ENCODE data around the gene COP1.
"Not testable (repeated sequence)": the region's sequence is repeated elsewhere in the genome, so short reads cannot be mapped to it uniquely, and the experiment has no call there.

The COP1 gene

DNA sequence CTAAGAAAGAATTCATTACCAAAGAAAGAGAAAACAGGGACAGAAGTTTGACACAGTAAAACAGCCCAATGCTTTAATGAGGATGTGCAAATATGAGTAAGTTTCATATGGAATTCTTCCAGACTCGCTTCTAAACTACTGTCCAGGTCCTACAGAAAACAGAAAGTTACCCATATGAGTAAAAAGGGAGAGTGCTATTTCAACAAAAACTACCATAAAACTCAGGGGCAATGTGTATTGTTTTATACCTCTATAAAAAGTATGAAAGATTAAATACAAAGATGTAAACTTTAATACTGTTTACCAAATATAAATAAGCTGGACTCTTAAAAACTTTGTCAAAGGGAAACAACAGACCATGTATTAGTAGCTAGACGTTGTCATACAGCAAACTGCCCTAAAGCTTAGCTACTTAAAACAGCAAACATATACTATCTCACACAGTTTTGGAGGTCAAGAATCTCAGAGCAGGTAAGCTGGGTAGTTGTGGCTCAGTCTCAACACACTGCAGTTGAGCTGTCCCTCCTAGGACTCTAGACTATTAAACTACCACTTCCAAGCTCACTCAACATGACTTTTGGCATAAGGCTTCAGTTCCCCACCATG, 174.9 kb downstream of the COP1 start:
- no peak for DNase-seq

DNA sequence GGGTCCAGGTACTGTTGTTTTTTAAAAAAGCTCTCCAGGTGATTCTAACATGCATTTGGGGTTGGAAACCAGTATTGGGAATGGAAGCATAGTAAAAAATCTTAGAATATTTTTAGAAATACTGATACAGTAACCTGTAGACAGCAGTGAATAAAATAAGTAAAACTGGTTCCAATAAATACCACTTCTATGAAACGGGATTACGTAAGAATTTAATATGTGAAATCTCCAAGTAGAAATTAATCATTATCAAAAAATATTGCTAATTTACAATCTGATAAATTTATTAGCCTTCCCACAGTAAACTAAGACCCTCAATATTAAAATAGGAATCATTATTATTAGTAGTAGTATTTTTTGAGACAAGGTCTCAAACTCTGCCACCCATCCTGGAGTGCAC, 177.5 kb downstream of the COP1 start:
- no peak for DNase-seq

DNA sequence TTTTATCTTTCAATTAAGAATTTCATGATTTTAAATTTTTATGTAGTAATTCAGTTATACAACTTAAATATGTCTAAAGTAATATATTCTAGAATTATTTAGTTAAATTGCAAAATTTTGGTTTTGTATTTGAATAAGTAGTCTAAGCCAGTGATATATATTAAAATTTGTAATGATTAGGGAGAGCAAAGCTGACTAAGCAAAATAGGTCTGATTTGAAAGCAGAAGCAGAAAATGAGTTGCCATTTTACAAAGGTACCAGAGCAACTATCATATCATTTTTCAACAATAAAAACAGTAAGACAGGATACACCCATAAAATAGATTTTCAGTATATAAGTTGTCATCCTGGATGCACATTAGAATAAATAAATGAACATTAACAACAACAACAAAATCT, 177.9 kb downstream of the COP1 start:
- no peak for DNase-seq

DNA sequence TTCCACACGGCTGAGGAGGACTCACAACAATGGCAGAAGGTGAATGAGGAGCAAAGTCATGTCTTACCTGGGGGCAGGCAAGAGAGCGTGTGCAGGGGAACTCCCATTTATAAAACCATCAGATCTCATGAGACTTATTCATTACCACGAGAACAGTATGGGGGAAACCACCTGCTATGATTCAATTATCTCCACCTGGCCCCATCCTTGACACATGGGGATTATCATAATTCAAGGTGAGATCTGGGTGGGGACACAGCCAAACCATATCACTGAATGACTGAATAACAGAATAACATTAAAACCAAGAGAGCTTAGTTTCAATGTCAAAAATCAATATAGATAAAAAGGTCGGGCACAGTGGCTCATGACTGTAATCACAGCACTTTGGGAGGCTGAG, 179.2 kb downstream of the COP1 start:
- not testable (repeated sequence) for DNase-seq

DNA sequence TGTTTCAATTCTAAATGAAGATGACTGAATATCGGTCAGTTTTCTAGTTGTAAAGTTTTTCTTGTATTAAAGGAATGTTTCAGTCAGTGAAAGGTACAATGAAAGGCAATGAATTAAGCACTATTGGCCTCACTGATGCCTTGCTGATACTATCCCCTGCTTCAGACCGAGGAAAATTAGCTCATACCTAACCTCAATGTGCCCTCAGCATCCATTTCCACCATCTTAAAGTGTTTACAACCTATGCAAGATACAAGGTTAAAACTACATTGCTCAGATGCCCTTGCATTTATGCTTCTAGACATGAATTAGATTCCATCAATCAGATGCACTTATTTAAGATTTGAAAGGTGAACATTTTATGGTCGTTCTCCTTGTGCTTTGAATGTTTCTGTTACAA, 184.5 kb downstream of the COP1 start:
- DNase-seq, result no peak

DNA sequence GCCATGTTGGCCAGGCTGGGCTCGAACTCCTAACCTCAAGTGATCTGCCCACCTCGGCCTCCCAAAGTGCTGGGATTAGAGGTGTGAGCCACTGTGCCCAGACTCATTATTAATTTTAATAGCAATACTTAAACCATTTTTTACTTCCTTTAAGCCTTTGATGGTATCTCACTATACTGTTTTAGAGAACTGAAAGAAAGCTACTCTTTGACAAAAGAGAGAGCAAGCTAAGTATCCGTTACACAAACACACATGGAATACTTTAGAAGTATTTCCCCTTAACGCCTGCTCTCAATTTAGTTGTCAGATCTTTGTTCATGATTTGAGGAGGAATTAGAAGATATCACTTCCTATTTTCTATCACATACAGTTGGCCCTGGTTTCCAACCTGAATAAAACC, 189.4 kb downstream of the COP1 start:
- DNase-seq, result no peak

DNA sequence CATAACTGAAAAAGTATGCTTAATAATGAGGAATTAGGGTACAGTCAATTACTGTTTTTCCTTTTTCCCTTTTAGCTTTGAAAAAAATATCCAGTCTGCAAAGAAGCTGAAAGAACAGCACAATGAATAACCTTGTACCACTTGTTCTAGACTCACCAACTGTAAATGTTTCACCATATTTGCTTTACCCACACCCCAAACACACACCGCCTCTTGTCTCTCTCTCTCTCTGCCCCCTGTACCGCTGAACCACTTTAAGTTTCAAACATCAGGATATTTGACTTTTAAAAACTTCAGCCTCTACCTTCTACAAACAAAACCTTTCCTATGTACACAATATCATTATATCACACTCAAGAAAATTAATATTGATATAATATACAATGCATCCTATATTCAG, 197.1 kb downstream of the COP1 start:
- no peak for DNase-seq

DNA sequence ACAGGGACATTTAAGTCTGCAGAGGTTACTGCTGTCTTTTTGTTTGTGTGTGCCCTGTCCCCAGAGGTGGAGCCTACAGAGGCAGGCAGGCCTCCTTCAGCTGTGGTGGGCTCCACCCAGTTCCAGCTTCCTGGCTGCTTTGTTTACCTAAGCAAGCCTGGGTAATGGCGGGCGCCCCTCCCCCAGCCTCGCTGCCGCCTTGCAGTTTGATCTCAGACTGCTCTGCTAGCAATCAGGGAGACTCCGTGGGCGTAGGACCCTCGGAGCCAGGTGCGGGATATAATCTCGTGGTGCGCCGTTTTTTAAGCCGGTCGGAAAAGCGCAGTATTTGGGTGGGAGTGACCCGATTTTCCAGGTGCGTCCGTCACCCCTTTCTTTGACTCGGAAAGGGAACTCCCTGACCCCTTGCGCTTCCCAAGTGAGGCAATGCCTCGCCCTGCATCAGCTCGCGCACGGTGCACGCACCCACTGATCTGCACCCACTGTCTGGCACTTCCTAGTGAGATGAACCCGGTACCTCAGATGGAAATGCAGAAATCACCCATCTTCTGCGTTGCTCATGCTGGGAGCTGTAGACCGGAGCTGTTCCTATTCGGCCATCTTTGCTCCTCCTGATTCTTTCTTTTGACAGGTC, 199.2 kb downstream of the COP1 start:
- DNase-seq, result not testable (repeated sequence)

DNA sequence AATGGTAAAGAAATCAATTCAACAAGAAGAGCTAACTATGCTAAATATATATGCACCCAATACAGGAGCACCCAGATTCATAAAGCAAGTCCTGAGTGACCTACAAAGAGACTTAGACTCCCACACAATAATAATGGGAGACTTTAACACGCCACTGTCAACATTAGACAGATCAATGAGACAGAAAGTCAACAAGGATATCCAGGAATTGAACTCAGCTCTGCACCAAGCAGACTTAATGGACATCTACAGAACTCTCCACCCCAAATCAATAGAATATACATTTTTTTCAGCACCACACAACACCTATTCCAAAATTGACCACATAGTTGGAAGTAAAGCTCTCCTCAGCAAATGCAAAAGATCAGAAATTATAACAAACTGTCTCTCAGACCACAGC, 212.4 kb downstream of the COP1 start:
- DNase-seq, result not testable (repeated sequence)

DNA sequence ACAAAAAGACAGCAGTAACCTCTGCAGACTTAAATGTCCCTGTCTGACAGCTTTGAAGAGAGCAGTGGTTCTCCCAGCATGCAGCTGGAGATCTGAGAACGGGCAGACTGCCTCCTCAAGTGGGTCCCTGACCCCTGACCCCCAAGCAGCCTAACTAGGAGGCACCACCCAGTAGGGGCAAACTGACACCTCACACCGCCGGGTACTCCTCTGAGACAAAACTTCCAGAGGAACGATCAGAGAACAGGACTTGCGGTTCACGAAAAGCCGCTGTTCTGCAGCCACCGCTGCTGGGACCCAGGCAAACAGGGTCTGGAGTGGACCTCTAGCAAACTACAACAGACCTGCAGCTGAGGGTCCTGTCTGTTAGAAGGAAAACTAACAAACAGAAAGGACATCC, 214.3 kb downstream of the COP1 start:
- not testable (repeated sequence) for DNase-seq

DNA sequence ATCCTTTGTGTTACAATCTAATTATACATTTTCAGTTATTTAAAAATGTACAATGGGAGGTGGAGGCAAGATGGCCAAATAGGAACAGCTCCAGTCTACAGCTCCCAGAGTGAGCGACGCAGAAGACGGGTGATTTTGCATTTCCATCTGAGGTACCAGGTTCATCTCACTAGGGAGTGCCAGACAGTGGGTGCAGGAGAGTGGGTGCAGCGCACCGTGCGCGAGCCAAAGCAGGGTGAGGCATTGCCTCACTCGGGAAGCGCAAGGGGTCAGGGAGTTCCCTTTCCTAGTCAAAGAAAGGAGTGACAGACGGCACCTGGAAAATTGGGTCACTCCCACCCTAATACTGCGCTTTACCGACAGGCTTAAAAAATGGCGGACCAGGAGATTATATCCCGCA, 214.9 kb downstream of the COP1 start:
- DNase-seq, result not testable (repeated sequence)

DNA sequence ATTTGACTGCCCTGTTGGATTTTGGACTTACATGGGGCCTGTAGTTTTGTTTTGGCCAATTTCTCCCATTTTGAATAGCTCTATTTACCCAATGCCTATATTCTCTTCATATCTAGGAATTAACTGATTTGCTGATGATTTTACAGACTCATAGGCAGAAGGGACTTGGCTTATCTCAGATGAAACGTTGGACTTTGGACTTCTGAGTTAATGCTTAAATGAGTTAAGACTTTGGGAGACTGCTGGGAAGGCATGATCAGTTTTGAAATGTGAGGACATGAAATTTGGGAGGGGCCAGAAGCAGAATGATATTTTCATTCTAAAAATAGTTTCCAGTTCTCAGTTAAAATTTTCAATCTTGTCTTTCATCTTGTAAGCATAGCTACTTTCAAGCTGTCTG, 222.3 kb downstream of the COP1 start:
- DNase-seq, result no peak

DNA sequence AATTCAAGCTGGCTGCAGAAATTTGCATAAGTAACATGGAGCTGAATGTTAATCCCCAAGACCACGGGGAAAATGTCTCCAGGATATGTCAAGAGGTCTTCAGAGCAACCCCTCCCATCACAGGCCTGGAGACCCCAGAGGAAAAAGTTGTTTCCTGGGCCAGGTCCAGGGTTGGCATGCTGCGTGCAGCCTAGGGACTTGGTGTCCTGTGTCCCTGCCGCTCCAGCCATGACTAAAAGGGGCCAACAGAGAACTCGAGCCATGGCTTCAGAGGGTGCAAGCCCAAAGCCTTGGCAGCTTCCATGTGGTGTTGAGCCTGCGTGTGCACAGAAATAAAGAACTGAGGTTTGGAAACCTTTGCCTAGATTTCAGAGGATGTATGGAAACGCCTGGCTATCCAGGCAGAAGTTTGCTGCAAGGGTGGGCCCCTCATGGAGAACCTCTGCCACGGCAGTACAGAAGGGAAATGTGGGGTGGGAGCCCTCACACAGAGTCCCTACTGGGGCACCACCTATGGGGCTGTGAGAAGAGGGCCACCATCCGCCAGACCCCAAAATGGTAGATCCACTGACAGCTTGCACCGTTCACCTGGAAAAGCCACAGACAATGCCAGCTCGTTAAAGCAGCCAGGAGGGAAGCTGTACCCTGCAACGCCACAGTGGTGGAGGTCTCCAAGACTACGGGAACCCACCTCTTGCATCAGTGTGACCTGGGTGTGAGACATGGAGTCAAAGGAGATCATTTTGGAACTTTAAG, 222.9 kb downstream of the COP1 start:
- DNase-seq, result no peak

DNA sequence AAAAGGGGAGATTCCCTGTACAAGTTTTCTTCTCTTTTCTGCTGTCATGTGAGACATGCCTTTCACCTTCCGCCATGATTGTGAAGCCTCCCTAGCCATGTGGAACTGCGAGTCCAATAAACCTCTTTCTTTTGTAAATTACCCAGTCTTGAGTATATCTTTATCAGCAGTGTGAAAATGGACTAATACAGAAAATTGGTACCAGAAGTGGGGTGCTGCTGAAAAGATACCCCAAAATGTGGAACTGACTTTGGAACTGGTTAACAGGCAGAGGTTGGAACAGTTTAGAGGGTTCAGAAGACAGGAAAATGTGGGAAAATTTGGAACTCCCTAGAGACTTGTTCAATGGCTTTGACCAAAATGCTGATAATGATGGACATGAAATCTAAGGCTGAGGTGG, 223.7 kb downstream of the COP1 start:
- DNase-seq, result not testable (repeated sequence)

DNA sequence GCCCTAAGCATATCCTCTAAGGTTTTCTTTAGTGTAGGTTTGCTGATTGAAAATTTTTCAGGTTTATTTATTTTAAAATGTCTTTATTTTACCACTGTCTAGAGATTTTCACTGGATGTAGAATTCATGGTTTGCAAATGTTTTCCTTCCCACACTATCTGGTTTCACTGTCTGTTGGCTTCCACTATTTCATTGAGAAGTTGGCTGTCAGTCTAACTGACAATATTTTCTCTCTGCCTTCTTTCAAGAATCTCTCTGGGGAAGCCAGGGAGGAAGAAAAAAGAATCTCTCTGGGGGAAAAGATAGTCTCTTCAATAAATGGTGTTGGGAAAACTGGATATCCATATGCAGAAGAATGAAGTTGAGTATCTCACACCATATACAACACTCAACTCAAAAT, 226.0 kb downstream of the COP1 start:
- no peak for DNase-seq

DNA sequence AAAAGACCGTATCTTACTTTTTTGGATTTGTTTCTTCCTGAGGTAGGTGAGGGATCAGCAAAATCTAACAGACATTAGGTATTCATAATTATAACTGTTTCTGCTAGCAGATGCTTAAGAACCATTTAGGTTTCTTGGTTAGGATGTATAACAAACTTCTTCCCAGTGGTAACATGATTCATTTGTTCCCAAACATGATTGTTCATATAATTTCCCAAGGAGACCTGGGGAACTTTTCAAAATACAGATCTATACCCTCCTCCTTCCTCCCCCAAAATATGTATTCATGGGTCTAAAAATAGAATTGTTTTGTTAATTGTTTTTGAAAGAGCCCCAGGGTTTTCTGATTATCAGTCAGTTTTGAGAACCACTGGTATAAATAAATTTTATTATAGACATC, 228.2 kb downstream of the COP1 start:
- DNase-seq, result no peak

DNA sequence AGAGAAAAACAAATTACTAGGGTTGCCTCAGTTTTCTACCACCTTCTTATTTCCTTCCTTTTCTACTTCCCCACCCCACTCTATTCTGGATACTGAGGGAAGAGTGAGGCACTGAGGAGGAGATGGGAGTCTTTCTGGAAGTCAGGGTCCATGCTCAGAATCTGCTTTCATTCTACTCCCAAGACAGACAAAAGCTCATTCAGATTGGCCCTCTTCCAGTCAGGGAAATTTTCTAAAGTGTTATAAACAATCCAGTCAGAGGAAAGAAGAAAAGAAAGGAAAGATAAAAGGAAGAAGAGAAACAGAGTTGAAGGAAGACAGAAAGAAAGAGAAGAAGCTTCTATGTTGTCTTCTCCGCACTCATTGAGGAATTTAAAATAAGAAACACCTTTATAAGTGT, 228.6 kb downstream of the COP1 start:
- no peak for DNase-seq

DNA sequence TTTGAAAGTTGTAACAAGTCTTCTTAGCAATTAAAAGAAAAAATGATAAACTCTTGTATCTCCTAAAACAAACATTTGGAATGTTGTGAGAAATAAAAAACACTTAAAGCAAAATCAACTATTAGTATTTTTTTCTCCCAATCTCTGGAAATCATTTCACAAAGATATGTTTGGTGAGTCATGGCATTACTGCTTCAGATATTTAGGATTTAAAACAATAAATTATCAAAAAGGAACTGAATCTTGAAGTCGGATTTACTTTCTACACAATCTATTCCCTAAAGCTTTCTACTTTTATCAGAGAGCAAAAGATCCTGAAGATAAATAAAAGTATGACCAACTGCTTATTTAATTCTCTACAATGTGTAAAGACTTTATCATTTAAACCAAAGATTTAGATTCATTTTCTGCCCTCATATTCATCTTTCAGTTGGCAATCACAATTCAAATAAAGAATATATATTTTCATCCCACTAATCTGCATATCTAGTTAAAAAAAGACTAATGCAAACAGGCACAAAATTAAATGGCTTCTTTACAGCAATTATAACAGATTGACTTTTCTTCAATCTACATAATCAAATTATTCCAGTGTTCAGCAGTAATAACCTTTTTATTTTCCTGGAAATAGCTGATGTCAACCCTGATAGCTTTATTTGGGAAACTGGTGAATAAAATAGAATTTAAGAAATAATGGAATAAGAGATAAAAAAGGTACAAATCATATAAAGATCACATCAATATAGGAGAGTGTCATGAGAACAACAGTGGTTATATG, 230.0 kb downstream of the COP1 start:
- no peak for DNase-seq

DNA sequence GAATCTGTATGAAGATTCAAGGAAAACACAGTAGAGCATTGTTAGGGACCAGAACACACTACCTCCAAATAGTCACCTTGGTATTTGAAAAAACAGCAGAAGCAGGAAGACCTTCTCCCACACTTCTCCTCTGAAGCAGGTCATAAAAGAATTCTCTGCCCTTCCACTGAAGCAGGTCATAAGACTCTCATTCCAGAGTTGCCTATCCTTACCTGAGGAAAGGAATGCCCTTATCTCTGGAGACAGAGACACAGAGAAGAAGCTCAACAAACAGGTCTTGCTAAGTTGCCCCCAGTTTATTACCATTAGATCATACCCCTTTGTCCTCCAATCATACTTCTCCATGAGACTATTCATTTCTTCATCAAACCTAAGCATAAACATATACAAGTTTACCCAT, 237.9 kb downstream of the COP1 start:
- DNase-seq, result no peak

DNA sequence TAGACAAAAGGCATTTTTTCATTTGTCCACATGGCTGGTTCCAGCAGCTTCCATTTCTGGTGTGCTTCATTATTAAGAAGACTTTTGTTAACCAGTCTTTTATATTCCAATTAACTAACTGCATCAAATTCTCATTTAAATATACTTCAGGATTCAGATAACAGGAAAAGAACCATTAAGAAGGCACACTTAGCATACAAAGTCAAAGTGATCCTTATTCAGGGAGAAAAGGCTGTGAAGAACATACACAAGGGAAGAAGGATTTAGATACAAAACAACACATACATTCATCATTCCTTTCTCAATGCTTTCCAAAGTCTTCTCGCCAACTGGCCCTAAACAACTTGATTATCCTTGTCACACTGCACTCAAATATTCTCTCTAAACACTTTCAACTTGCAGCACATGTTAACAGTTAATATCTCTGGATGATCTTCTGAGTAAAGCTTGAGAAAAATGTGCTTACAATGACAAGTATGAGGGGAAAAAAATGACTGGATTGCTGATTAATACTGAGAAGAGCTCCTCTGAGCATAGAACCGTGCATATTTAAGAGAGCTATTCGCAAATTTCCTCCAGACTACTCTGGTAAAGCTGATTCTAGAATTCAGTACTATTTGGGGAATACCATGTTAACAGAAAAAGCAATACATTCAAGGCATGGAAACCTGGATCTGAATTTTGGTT, 238.5 kb downstream of the COP1 start:
- DNase-seq, result no peak

DNA sequence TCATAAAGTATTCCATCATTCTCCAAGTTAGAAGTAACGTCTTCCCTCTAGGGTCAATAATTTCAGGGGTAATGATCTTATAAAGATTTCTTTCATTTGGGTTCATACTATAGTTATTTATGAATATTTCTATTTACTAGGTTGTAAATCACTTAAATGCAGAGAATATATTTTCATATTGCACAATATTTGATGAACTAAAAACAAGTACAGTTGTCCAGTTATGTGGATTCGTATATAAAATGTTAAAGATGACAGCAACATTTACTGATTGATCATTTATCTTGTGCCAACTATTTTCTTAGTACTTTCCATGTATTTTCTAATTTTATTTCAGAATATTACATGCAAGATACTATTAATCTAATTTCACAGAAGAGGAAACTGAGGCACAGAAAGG, 243.3 kb downstream of the COP1 start:
- no peak for DNase-seq

DNA sequence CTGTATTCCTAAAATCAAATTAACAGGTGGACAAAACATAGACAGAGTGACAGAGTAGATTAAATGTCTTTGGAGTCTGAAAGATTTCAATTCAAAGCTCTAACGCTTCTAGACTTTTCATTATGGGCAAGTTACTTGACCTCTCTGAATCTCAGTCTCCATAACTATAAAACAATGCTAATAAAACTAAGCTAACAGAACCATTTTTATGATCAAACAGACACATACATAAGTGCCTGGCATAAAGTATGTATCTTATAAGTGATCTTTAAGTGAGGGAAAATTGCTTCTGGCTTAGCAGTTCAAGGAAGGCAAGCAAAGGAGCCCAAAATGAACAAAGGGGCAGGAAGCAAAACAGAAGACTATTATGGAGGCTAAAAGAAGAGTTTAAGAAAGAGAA, 246.9 kb downstream of the COP1 start:
- DNase-seq, result no peak

DNA sequence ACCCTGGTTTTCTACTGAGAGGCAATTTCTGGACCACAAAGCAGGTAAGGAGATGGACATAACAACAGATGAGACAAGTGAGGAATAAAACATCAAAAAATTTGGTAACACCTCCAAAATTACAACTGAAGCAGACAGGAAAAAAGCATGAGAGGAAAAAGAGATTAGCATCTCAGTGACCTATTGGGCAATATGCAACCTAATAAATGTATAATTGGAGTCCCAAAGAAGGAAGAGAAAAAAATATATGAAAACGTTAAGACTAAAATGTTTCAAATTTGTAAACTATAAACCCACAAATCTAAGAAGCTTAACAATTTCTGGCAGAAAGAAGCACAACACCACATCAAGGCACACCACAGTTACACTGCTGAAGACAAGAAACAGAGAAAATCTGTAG, 255.5 kb downstream of the COP1 start:
- no peak for DNase-seq
